Tongue (tissue), 2 donors: ENCODE results near the gene GLRA2. TPM values are rescaled to one million over a fixed set of nuclear protein-coding genes. Genes with fewer than 3 reads are reported as not detected.

Source experiments
- DNase-seq: peaks from one replicate; pipeline ENCODE4 v3.0.0-alpha.2; 2015
- total RNA-seq: library from RNA; depleted of rRNA; stranded (reverse); fragments of >200 nt; gene quantifications from one replicate; pipeline ENCODE4 v1.2.3, GENCODE V29; 2014

GLRA2 gene
- total RNA-seq, 1 donor from 2014 or later, result not detected

- no peak for DNase-seq
These were observed 172.8 kb downstream of the GLRA2 start for GRCh38 chrX:14702145-14702544.

- no peak for DNase-seq
These were observed 182.8 kb downstream of the GLRA2 start for GRCh38 chrX:14712096-14712495.

GRCh38 chrX:14717949-14718348 is 188.6 kb downstream of the GLRA2 start:
- no peak for DNase-seq

GRCh38 chrX:14718403-14718802 is 189.1 kb downstream of the GLRA2 start:
- no peak for DNase-seq

- no peak for DNase-seq
These were observed 199.7 kb downstream of the GLRA2 start for GRCh38 chrX:14729058-14729457.

- peak; percentile 0 for DNase-seq
These were observed 209.3 kb downstream of the GLRA2 start for GRCh38 chrX:14738643-14739042.

GRCh38 chrX:14753441-14753840 is 224.1 kb downstream of the GLRA2 start:
- DNase-seq, result no peak

GRCh38 chrX:14758029-14758491 is 228.7 kb downstream of the GLRA2 start:
- no peak for DNase-seq

- DNase-seq, result peak; percentile 29
These were observed 246.1 kb downstream of the GLRA2 start for GRCh38 chrX:14775416-14775815.

GRCh38 chrX:14776901-14777300 is 247.6 kb downstream of the GLRA2 start:
- no peak for DNase-seq

- no peak for DNase-seq
These were observed 248.2 kb downstream of the GLRA2 start for GRCh38 chrX:14777525-14777924.

GRCh38 chrX:14779580-14779979 is 250.2 kb downstream of the GLRA2 start:
- DNase-seq, result no peak
